CD1c-positive myeloid dendritic cell (primary cell): Measurements from ENCODE around the gene SLAIN1.
A peak's percentile ranks its signal among the peaks of the same experiment; 100 is the strongest.
"Not testable (repeated sequence)": the region's sequence is repeated elsewhere in the genome, so short reads cannot be mapped to it uniquely, and the experiment has no call there.

Experiments used
- DNase-seq: peaks from one replicate; pipeline ENCODE4 v3.0.0-alpha.2; 2016; ENCODE audit errors: extremely low spot score

Gene SLAIN1

GRCh38 chr13:77697217-77698103 lies at the start of gene SLAIN1:
TSS of gene SLAIN1 (plus strand) at chr13:77697687. CDS start at chr13:77697914, 227 bp downstream.
- peak; percentile 67 for DNase-seq

GRCh38 chr13:77650409-77650808 lies 47.1 kb upstream of the SLAIN1 start:
- DNase-seq, result no peak

GRCh38 chr13:77653301-77653700 lies 44.2 kb upstream of the SLAIN1 start:
- no peak for DNase-seq

- DNase-seq, result not testable (repeated sequence)
Observed at GRCh38 chr13:77660016-77660415, 37.5 kb upstream of the SLAIN1 start.

GRCh38 chr13:77660841-77661250 lies 36.6 kb upstream of the SLAIN1 start:
- no peak for DNase-seq

GRCh38 chr13:77662301-77662700 lies 35.2 kb upstream of the SLAIN1 start:
- not testable (repeated sequence) for DNase-seq

- not testable (repeated sequence) for DNase-seq
Observed at GRCh38 chr13:77662831-77663230, 34.7 kb upstream of the SLAIN1 start.

- DNase-seq, result no peak
Observed at GRCh38 chr13:77674852-77675251, 22.6 kb upstream of the SLAIN1 start.

- DNase-seq, result no peak
Observed at GRCh38 chr13:77678691-77679235, 18.7 kb upstream of the SLAIN1 start.

GRCh38 chr13:77687799-77688198 lies 9.7 kb upstream of the SLAIN1 start:
- no peak for DNase-seq

GRCh38 chr13:77691871-77692270 lies 5.6 kb upstream of the SLAIN1 start:
- no peak for DNase-seq

GRCh38 chr13:77692746-77693448 lies 4.6 kb upstream of the SLAIN1 start:
- DNase-seq, result no peak

- DNase-seq, result no peak
Observed at GRCh38 chr13:77693449-77693940, 4.0 kb upstream of the SLAIN1 start.

GRCh38 chr13:77696006-77696878 lies 1.2 kb upstream of the SLAIN1 start:
- DNase-seq, result peak; percentile 4

GRCh38 chr13:77696879-77697216 lies 639 bp upstream of the SLAIN1 start:
- peak; percentile 1 for DNase-seq

- DNase-seq, result peak; percentile 37
Observed at GRCh38 chr13:77698201-77699058, 943 bp downstream of the SLAIN1 start.

- no peak for DNase-seq
Observed at GRCh38 chr13:77699059-77699680, 1.7 kb downstream of the SLAIN1 start.

- DNase-seq, result no peak
Observed at GRCh38 chr13:77701305-77701704, 3.8 kb downstream of the SLAIN1 start.

- no peak for DNase-seq
Observed at GRCh38 chr13:77702366-77702765, 4.9 kb downstream of the SLAIN1 start.

- DNase-seq, result no peak
Observed at GRCh38 chr13:77703408-77703807, 5.9 kb downstream of the SLAIN1 start.
